Frontal cortex (tissue), 4 donors: ENCODE results near the gene PCCB. TPM values are rescaled to one million over a fixed set of nuclear protein-coding genes. Genes with fewer than 3 reads are reported as not detected.
"Not testable (repeated sequence)": the region's sequence is repeated elsewhere in the genome, so short reads cannot be mapped to it uniquely, and the experiment has no call there.

Experiments
- DNase-seq, 2 donors: peaks; one replicate each; pipeline ENCODE4 v3.0.0; 2012; ENCODE audit warnings: low spot score in 2 of 2
- FAIRE-seq: peaks from 2 replicates; lab custom pipeline; 2012; peaks lifted over from hg19 to GRCh38; lab: Jason Lieb, UNC
- total RNA-seq: library from RNA; depleted of rRNA; stranded (reverse); fragments of >200 nt; gene quantifications from one replicate; pipeline ENCODE4 v1.2.3, GENCODE V29; 2014
- donor health status: control.
- donor health status: control.
- donor health status: control.

Gene PCCB
- total RNA-seq, 1 donor from 2014 or later: 41.2 TPM

- not testable (repeated sequence) for DNase-seq
- FAIRE-seq: peak; percentile 49
Observed at GRCh38 chr3:136375800-136376199, 125.7 kb downstream of the PCCB start.

- no peak for DNase-seq
- FAIRE-seq: no peak
Observed at GRCh38 chr3:136377508-136377907, 127.4 kb downstream of the PCCB start.

- FAIRE-seq (no peak), DNase-seq (no peak)
Observed at GRCh38 chr3:136378011-136378410, 127.9 kb downstream of the PCCB start.

Other genes with a start within 250 kb of the PCCB start
- gene MSL2, start 54.0 kb upstream of the PCCB start, total RNA-seq: 23.6 TPM